Fibroblast of villous mesenchyme (primary cell): ENCODE results near the gene OR56A1. TPM values are rescaled to one million over a fixed set of nuclear protein-coding genes. Genes with fewer than 3 reads are reported as not detected.

Experiments used
- DNase-seq: peaks from one replicate; pipeline ENCODE4 v3.0.0-alpha.2; 2010; ENCODE audit warnings: low read depth
- H3K4me3 ChIP-seq: 2 replicates; pipeline ENCODE4 v1.5.1; 2011; ENCODE audit warnings: low read depth, mild to moderate bottlenecking, low read length
- CTCF ChIP-seq: IDR thresholded peaks from 2 replicates; pipeline ENCODE4 v1.5.1; 2012; ENCODE audit warnings: low read depth, mild to moderate bottlenecking, low read length; ENCODE audit not compliant: insufficient read depth
- total RNA-seq: library from RNA; depleted of rRNA; stranded (reverse); fragments of >200 nt; gene quantifications from 2 replicates; pipeline ENCODE4 v1.2.3, GENCODE V29; 2012

The OR56A1 gene
- total RNA-seq, 1 donor: under 0.01 TPM

- H3K4me3 ChIP-seq: no peak overlapping the region
- no peak for TF ChIP-seq CTCF
- no peak for DNase-seq
Observed at GRCh38 chr11:6013042-6013441, 17.5 kb downstream of the OR56A1 start.

GRCh38 chr11:6012035-6012668, 18.4 kb downstream of the OR56A1 start:
- no peak overlapping the region for H3K4me3 ChIP-seq
- no peak for DNase-seq
- TF ChIP-seq CTCF: no peak

GRCh38 chr11:6006846-6007245, 23.7 kb downstream of the OR56A1 start, which contains the start of gene OR56A4:
Gene OR56A4, minus strand, starts transcription at chr11:6006946. Its CDS starts 3,954 bp downstream, at chr11:6002992.
- DNase-seq: no peak
- no peak within 1 kb of the TSS for H3K4me3 ChIP-seq
- no peak for TF ChIP-seq CTCF

GRCh38 chr11:6006395-6006794, 24.2 kb downstream of the OR56A1 start:
- DNase-seq: no peak
- no peak for TF ChIP-seq CTCF
- H3K4me3 ChIP-seq: no peak overlapping the region

GRCh38 chr11:6002202-6002699, 28.3 kb downstream of the OR56A1 start:
- no peak for TF ChIP-seq CTCF
- DNase-seq: no peak
- no peak overlapping the region for H3K4me3 ChIP-seq

GRCh38 chr11:5994791-5995190, 35.8 kb downstream of the OR56A1 start:
- no peak for DNase-seq
- no peak for TF ChIP-seq CTCF
- no peak overlapping the region for H3K4me3 ChIP-seq
